Measurements from ENCODE around the gene SCUBE2.
A peak's percentile ranks its signal among the peaks of the same experiment; 100 is the strongest.

The SCUBE2 gene

DNA sequence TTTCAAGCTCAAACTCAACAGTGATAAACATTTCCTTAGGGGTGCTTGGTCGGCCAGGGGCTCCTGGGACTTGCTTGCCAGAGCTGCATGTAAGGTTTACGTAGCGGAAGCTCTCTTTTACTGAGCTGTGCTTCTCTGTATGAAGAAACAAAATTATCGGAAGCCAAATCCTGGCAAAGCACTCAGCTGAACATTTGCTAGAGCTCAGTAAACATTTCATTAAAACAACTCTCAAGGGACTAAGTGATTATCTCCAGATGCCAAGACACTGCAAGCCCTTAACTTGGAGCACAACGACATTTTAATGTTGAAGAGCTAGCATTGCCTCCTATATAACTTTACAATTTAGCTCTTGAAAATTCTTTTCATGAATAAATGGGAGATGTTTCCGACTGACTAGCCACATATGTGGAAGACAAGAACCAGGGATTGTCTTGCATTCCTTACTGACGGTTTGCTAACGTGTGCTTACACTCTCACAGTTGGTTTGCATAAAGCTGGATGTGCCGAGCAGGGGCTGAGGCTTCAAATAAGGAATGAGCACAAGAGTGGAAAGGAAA is 43.4 kb downstream of the SCUBE2 start:
- DNase-seq (ENCODE audit: low read depth in 1 of 2, low spot score in 1 of 2), result no peak

DNA sequence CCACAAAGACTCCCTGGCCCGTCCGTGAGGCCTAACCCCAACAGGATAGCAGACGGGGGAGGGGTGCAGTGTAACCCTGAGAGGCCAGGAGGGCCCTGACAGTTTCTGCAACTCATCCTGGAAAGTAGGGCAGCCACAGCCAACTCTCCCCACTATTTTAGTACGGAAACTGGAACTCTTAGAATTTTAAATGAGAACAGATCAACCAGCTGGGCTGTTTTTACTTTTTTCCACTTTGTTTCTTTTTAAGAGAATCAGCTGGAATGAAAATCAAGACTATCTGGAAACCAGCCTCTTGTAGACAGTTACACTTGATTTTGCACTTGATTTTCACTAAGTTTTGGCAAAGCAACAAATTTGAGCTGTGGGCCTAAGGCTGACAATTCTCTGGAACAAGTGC is 44.9 kb downstream of the SCUBE2 start:
- DNase-seq (ENCODE audit: low read depth in 1 of 2, low spot score in 1 of 2), result no peak

DNA sequence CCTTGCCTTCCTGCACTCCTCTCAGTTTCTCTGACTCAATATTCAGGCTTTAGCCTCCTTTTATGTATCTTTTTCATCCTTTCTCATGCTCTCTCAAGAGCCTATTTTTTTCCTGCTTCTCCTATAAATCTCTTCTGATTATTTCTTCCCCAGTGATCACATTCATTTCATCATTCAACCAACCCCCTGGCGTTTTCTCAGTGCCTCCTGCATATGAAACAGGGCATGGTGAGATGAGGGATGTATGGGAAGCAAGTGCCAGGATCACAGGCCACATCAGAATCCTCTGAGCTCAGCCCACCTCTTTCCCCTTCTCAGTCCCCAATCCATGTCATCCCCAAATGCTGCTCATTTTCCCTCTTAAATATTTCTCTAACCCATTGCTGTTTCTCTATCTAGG is 48.9 kb downstream of the SCUBE2 start:
- no peak for DNase-seq (ENCODE audit: low read depth in 1 of 2, low spot score in 1 of 2)

DNA sequence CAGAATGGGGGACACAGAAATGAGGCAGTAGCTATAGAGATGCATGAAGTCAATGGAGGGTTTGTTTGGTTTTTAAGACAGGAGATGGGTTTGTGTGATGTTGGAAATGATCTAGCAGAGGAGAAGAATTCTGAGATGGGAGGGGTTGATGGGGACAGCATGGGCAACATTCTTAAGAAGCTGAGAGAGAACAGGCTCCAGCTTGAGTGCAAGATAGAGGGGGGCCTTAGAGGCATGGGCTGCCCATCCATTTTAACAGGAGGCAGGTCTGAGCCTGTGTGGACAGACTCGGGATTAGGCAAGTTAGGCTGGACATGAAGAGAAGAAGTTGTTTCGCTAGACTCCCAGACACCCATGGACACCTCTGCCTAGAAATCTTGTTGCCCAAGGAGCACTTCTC is 49.7 kb downstream of the SCUBE2 start:
- DNase-seq (ENCODE audit: low read depth in 1 of 2, low spot score in 1 of 2), result no peak

DNA sequence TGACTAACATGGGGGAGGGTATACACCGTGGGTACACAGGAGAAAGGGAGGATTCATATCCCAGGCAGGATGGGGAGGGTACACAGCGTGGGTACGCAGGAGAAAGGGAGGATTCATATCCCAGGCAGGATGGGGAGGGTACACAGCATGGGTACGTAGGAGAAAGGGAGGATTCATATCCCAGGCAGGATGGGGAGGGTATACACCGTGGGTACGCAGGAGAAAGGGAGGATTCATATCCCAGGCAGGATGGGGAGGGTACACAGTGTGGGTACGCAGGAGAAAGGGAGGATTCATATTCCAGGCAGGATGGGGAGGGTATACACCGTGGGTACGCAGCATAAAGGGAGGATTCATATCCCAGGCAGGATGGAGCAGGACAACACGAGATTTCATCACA is 51.0 kb downstream of the SCUBE2 start:
- DNase-seq (ENCODE audit: low read depth in 1 of 2, low spot score in 1 of 2), result no peak

DNA sequence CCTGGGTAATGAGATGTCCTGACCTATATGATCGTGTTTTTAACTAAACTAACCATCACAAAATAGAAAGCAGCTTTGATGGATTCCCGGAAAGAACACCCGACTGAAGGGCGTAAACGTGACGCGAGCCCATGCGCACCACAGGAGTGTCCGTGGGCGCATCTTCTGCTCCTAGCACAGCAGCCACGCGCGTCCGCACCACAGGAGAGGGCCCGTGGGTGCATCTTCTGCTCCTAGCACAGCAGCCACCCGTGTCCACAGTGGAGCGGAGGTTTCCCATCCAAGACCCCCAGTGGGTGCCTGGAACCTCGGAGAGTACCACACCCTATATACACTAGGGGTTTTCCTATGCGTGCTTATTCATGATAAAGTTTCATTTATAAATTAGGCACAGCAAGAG is 51.5 kb downstream of the SCUBE2 start:
- DNase-seq (ENCODE audit: low read depth in 1 of 2, low spot score in 1 of 2), result no peak

DNA sequence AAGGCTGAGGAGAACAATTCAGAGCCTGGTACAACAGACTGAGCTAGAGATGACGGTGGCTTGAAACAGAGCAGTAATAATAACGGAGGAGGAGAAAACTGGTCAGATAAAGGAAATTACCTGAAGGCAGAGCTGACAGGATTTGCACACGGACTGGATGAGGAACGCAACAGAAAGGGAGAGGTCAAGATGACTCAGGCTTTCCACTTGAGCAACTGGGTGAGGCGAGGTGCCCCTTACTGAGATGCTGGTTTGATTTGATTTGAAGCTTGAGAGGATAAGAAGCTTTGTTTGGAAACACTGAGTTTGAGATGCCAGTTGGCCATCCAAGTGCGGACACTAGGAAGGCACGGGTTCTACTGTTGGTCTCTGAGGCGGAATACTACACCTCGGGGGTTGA is 52.2 kb downstream of the SCUBE2 start:
- DNase-seq (ENCODE audit: low read depth in 1 of 2, low spot score in 1 of 2), result no peak

DNA sequence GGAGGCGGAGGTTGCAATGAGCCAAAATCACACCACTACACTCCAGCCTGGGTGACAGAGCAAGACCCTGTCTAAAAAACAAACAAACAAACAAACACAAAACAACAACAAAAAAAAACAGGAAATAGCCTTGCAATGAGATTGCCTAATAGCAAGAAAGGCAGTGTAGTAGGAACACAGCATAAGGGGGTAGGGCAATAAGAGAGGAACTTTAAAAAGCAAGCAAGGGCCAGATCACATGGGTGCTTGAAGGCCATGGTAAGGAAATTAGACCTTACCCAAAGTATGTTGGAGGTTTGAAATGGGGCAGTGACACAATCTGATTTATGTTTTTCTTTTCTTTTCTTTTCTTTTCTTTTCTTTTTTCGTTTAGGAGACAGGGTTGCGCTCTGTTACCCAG is 52.9 kb downstream of the SCUBE2 start:
- no peak for DNase-seq (ENCODE audit: low read depth in 1 of 2, low spot score in 1 of 2)

DNA sequence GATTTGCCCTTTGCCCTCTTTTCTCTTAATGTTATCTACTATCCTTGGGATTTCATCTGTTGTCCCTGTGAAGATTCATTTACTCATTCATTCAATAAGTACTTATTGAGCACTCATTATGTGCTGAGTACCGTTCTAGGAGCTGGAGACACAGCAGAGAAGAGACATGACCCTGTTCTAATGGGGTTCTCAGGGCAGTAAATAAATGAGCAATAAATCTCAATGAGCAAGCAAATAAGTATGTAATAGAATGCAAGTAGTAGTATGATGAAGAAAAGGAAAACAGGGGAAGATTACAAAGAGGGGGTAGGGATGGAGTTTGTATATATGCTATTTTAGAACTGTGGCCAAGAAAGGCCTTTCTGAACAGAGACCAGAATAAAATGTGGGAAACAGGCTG is 53.4 kb downstream of the SCUBE2 start:
- no peak for DNase-seq (ENCODE audit: low read depth in 1 of 2, low spot score in 1 of 2)

DNA sequence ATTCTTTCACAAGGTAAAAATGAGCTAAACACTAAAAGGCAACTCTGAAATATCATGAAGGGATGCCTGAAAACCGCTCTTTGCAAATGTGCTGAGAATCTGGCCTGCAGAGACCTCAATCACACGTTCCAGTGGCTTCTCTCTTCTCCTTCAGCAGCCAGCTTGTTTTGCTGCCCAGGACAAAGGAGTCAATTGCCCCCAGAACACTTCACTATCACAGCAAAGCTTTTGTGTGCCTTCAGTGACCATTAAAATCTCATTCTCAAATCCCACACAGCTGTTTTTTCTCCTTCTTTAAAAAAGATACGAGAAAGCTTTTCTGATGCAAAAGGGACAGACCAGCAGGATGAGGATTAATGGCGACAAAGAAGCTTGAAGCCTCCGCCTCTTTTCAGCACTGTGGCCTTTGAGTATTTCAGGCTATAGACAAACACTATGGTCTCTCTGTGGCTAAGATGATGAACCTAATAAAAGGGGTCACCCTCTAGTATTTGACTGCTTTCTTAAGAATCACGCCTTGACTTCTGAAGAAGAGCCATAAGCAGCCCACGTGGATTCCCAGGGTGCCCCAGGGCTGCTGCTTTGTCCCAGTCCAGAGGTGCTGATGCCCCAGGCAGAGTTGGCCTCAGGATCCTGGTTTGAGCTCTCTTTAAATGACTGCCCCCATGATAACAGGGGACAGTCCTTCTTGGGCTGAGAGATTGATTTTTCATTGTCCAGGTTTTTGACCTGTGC is 54.2 kb downstream of the SCUBE2 start:
- DNase-seq (ENCODE audit: low read depth in 1 of 2, low spot score in 1 of 2), result no peak

DNA sequence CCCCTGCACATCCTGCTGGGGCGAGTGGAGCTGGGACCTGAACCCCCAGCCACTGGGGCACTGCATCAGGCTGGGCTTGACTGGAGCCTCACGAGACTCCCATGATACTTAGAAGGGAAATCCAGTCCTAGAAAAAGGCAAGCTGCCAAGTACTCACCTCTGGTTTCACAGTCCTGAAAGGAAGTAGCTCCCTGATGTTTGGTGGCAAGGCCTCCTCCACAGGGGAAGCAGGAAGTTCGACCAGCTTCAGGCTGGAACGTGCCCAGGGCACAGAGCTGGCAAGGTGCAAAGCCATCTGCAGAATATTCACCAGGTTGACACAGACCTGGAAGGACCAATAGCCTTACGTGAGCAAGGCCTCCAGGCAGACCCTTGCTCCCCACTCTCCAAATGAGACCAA is 60.8 kb downstream of the SCUBE2 start:
- DNase-seq (ENCODE audit: low read depth in 1 of 2, low spot score in 1 of 2), result no peak

DNA sequence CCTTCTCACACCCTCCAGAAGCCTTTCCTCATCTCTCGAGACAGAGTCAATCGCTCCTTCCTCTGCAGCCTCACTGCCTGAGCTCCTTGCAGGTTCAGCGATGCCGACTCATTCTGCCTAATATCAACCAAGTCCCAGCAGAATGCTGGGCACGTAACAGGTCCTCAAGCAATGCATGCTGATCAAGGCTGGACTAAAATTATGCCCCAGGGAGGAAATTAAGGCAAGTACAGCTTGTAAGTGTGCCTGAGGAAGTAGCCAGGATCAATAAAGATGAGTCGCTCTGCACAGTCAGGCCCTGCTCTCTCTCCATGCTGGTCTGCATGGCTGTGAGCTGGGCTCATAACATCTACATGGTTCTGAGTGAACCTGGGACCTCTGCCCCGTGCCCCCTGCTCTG is 62.0 kb downstream of the SCUBE2 start:
- DNase-seq (ENCODE audit: low read depth in 1 of 2, low spot score in 1 of 2), result no peak

DNA sequence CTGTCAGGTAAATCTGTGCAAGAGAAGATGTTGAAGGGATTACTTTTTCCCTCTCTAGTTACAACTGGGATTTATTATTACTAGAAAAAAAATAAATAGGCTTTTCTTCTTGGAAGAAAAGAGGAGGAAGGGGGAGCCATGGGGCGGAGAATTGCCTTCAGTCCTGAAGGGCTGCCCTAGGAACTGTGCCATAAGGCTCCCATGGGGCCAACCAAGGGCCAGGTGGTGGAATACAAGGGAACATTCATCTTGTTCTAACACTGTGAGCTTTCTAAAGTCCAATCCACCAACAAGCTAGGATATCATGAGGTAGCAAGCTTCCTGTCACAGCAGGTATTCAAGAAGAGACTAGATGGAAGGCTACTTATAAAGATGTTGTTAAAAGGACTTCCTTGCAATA is 62.8 kb downstream of the SCUBE2 start:
- DNase-seq (ENCODE audit: low read depth in 1 of 2, low spot score in 1 of 2), result no peak

DNA sequence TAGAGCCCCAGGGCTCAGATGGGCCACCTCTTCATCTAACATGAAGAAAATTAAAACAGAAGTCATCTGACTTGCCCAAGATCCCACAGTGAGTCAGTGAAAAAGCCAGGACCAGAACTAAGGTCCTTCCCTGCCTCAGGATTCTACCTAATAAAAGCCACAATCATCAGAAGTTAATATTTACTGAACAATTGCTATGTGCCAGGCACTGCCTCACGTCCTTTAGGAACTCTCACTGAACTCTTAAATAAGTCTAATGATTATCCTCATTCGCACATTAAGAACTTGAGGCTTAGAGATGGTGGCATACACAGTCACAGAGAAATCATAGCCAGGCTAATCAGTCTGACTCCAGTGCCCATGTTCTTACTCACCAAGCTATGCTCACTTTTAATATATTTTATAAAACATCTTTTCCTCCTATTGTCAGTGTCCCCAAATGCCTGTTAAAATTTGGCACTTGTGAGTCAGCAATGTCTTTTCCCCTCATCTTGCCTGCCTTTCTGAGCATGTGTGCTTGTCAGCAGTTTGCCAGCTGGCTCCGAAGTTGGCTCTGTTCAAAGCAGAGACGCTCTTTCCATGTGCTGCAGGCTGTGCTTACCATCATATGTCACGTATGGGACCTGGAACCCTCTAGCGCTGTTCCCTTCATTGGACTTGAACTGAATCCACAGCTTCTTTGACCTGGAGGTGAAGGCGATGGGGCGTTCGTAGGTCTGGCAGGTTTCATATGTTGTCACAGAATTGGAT is 66.1 kb downstream of the SCUBE2 start:
- no peak for DNase-seq (ENCODE audit: low read depth in 1 of 2, low spot score in 1 of 2)

DNA sequence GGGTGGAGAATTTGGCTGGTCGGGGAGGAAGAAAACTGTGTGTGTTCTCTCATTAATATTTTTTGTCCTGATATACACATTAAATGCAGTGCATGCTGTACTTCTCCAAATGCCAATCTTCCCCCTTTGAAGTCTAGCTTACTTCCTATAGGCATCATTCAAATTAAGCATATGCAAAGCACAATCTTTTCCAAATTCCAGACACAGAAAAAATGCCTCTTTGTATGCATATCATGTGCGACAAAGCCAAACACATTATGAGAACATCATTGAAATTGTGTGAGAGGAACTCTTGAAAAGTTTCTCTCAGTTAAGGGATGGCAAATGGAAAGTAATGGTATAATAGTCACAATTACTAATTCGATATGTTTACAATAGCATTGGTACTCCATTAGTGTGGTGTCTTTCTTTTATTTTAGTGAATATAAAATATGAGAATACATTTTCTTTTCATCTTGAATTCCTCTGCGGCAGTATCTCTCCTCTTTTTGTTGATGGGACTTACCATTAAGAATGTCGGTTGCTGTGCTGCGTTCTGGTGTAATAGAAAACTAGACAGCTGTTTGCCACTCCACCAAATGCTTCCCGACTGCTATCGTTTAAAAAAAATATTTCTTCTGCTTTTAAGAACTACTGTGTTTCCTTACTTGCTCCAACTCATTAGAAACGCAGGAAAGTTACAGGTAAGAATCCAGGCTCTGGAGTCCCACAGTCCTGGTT is 68.3 kb downstream of the SCUBE2 start:
- DNase-seq (ENCODE audit: low read depth in 1 of 2, low spot score in 1 of 2), result no peak

DNA sequence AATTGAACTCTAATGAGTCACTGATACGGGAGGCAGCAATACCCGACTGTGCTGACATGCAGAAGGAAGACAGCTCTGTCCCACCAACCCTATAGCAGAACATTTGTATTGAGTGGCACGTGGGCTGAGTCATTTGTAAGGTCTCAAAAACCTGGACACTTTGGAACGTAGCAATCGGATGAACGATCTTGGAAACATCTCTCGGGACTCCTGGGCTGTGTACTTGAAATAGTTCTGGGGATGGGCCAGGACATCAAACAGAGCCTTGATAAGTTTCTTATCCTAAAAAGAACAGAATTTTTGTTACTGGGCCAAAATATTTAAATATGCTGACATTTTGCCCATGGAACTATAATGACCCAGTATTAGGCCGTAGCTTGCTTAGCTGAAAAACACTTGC is 70.5 kb downstream of the SCUBE2 start:
- no peak for DNase-seq (ENCODE audit: low read depth in 1 of 2, low spot score in 1 of 2)

DNA sequence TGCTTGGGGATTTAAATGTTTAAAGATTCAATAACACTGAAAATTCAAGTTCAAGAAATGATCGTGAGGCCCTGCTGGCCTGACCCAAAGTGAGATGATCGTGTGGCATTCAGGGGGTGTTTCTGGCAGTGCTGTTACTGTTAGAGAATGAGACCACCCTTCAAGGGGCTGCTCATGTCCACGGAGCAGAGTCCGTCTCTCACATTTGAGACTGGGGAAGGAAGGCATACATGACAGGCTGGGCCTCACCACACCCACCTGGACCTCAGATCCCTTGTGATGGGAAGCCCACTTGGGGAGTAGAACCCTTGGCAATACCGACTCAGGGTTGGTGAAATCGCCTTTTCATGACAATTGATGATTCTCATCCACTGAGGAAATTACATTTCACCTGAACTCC is 71.5 kb downstream of the SCUBE2 start:
- DNase-seq (ENCODE audit: low read depth in 1 of 2, low spot score in 1 of 2), result no peak

DNA sequence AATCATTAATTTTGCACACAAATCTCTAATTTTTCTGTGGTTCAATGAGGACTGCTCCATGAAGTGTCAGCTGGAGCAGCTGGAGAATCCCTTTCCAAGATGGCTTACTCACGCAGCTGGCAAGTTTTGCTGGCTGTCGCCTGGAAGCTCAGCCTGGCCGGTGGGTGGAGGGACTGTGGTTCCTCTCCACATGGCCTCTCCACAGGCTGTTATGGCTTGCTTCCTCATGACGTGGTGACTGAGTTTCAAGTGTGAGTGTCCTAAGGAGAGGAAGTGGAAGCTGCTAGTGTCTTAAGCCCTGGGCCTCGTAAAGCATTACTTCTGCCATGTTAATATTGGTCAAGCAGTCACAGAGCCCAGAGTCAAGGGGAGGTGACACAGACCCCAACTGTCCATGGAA is 73.6 kb downstream of the SCUBE2 start:
- no peak for DNase-seq (ENCODE audit: low read depth in 1 of 2, low spot score in 1 of 2)

DNA sequence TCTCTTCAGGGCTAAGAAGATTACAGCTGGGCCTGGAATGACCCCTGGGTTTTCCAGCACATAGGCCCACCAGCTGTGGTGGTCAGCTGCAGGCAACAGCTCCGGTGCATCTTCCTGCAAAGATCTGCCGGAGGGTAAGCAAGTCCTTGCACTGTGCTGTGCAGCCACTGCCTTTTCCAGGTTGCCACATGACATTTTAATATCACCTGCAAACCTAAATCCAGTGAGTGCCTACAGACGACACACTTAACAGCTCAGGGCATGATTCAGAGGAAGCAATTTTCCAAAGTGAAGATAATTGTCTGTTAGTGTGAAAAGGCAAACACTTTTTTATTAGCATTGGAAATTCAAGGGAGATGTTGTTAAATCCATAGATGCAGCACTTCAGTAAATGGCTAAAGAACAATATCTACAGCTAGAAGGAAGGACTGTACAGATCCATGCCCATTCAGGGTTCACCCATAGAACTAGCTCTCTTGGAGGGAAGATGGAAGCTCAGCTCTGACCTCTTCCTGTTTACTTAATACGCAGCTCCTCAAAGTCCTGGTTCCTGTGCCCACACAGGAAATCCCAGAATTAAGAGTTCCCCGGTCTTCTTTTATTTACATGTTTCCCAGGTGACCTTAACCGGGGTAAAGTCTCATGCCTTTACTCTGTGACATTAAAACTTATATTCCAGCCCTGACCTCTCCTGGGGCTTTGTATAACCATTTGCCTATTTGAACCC is 74.3 kb downstream of the SCUBE2 start:
- no peak for DNase-seq (ENCODE audit: low read depth in 1 of 2, low spot score in 1 of 2)

DNA sequence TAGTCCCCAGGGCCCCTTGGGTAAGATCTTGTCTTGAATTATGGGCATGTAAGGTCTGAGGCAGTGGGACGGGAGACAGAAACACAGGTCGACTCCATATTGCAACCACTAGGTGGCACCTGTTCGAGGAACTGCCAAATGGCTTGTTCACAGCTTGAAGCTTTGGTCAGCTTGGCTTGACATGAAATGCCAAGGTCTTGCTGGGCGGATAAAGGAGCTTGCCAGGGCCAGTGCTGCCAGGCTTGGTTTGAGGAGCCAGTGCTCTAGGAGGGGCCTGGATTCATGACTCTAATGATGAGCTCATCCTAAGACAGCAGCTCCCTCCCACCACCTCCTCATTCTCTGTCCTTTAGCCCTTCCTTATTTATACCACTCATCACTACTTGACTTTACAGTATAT is 75.7 kb downstream of the SCUBE2 start:
- peak in 1 of 2 donors; percentile 29 for DNase-seq (ENCODE audit: low read depth in 1 of 2, low spot score in 1 of 2)

DNA sequence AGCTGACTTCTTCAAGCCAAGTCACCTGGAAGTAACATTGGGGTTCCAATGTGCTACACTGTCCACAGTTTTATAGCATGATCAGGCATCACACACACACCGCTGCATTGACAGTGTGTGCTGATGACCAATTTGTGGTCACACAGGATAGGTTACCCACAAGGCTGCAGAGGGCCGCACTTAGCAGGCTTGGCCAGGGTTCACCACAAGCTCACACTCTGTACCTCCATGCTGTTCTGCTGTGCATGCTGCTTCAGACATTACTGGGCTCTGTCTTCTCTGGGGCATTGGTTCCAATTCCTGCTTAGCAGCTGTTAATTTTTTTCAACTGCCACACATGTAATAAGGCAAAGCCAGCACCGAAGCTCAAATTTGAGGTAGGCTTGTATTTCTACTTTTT is 76.6 kb downstream of the SCUBE2 start:
- no peak for DNase-seq (ENCODE audit: low read depth in 1 of 2, low spot score in 1 of 2)
